ENCODE data around the gene NPAS2.

The NPAS2 gene

GRCh38 chr2:100887039-100887578, 67.2 kb downstream of the NPAS2 start:
- Histone ChIP-seq H3K4me1 (peaks cover 0 to 11% (median 0%) of the 10 kb centered on the region in 4 donors), H3K27ac (no peak overlapping the region), H3K36me3 (no peaks in the 10 kb centered on the region), H3K4me3 (no peak overlapping the region), H3K27me3 (no peaks in the 10 kb centered on the region), H3K9me3 (no peaks in the 10 kb centered on the region)
- no peak for DNase-seq
- intact Hi-C loops (cut with DNase I; ENCODE audit: low total_unique reads), result no loop called here
- TF ChIP-seq CTCF (IDR thresholded peaks at IDR 0.05), result no peak

GRCh38 chr2:100887713-100888495, 68.0 kb downstream of the NPAS2 start:
- no peak for TF ChIP-seq CTCF (IDR thresholded peaks at IDR 0.05)
- DNase-seq, result no peak
- Histone ChIP-seq H3K4me3 (no peak overlapping the region), H3K27ac (no peak overlapping the region), H3K27me3 (no peaks in the 10 kb centered on the region), H3K9me3 (no peaks in the 10 kb centered on the region), H3K36me3 (no peaks in the 10 kb centered on the region), H3K4me1 (peaks cover 0 to 11% (median 0%) of the 10 kb centered on the region in 4 donors)
- intact Hi-C loops (cut with DNase I; ENCODE audit: low total_unique reads), result no loop called here

GRCh38 chr2:100888601-100889000, 68.7 kb downstream of the NPAS2 start:
- no peak for DNase-seq
- no peak overlapping the region for H3K27ac ChIP-seq
- intact Hi-C loops (cut with DNase I; ENCODE audit: low total_unique reads), result no loop called here
- peaks cover 0 to 11% (median 0%) of the 10 kb centered on the region in 4 donors for H3K4me1 ChIP-seq
- no peak for TF ChIP-seq CTCF (IDR thresholded peaks at IDR 0.05)
- no peak overlapping the region for H3K4me3 ChIP-seq
- H3K27me3 ChIP-seq, result no peaks in the 10 kb centered on the region
- no peaks in the 10 kb centered on the region for H3K36me3 ChIP-seq
- H3K9me3 ChIP-seq, result no peaks in the 10 kb centered on the region

GRCh38 chr2:100889286-100889685, 69.3 kb downstream of the NPAS2 start:
- TF ChIP-seq CTCF (IDR thresholded peaks at IDR 0.05), result no peak
- Histone ChIP-seq H3K4me3 (no peak overlapping the region), H3K27ac (no peak overlapping the region), H3K9me3 (no peaks in the 10 kb centered on the region), H3K36me3 (no peaks in the 10 kb centered on the region), H3K27me3 (no peaks in the 10 kb centered on the region), H3K4me1 (peaks cover 0 to 11% (median 0%) of the 10 kb centered on the region in 4 donors)
- DNase-seq, result no peak
- intact Hi-C loops (cut with DNase I; ENCODE audit: low total_unique reads), result no loop called here

DNA sequence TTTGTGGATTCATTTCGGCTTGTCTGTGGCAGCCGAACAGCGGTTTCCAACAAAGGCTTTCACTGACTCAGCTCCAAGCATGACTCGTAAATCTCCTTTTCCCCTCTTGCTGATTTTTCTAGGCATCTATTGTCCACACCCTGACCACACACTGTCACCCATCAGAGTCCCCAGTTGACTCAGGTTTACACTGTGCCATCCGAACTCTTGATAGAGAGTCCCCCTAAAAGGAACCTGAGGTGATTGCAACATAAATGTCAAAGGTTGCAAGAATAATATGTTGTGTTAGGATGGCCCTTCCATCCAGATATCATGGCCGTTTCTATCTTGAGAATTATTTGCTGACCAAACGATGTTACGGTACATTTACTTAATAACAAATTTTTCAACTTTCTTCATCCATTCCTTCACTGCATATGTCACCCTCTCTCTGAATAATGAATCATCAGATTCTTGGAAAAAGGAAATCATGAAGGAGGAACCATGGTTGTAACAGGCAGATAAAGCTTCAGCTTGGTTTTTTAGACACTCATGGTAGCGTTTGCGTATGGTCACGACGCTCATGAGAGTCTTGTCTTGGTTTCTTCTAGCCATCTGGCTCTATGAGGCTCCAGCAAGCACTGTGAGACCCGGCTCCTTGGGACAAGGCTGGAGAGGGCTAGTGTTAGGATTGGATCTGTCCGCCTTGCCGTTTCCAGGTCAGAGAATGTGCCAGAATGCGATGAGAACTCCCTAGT, 72.1 kb downstream of the NPAS2 start:
- intact Hi-C loops (cut with DNase I; ENCODE audit: low total_unique reads), result no loop called here
- no peak for TF ChIP-seq CTCF (IDR thresholded peaks at IDR 0.05)
- Histone ChIP-seq H3K9me3 (no peaks in the 10 kb centered on the region), H3K36me3 (no peaks in the 10 kb centered on the region), H3K27me3 (no peaks in the 10 kb centered on the region), H3K4me3 (no peak overlapping the region), H3K4me1 (peaks cover 0 to 23% (median 13%) of the 10 kb centered on the region in 4 donors), H3K27ac (peak overlapping the region in 1 of 2 donors; percentile 16)
- DNase-seq, result no peak

Data from tibial artery (tissue), 4 donors.